ENCODE results near the gene UBE2K. TPM values are rescaled to one million over a fixed set of nuclear protein-coding genes. Genes with fewer than 3 reads are reported as not detected.

UBE2K gene
- polyA plus RNA-seq, 3 donors, result 24.2 to 66.8 (median 50.0) TPM

DNA sequence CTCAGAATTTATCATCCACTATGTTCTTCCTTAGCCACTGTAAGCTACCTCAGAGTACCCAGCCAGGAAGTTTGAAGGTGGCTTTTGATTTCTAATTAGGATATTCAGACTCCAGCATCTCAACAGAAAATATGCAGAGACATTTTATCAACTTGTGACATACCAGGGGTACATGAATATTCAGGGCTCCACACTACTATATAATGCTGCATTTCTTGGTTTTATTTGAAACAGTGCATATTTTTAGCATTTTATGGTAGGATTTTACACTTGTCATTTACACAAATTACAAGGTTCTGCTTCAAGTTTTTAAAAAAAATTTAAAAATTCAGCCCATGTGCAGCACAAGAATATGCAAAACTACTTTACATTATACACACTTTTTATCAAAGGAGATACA lies 124.7 kb downstream of the UBE2K start:
- Histone ChIP-seq H3K4me3 (replicated peaks in 1 of 3; ENCODE audit: low read depth in 2 of 3, low read length in 3 of 3) (no peak overlapping the region), H3K36me3 (replicated peaks in 1 of 2; ENCODE audit: control insufficient read depth in 1 of 2, insufficient read depth in 2 of 2, low read length in 2 of 2) (peaks cover 23 to 49% of the 10 kb centered on the region in 2 donors), H2AFZ (ENCODE audit: insufficient read depth, low read depth, low read length, poor library complexity, severe bottlenecking) (no peak overlapping the region), H3K79me2 (ENCODE audit: insufficient read depth, low read length) (no peaks in the 10 kb centered on the region), H3K9me3 (replicated peaks in 1 of 2; ENCODE audit: control insufficient read depth in 1 of 2, insufficient read depth in 1 of 2, low read length in 2 of 2) (no peaks in the 10 kb centered on the region), H3K27ac (ENCODE audit: low read depth in 1 of 2, low read length in 2 of 2) (no peak overlapping the region), H3K27me3 (ENCODE audit: control insufficient read depth in 2 of 2, insufficient read depth in 2 of 2, low read length in 2 of 2) (no peaks in the 10 kb centered on the region), H3K9ac (ENCODE audit: insufficient read depth, low read length, poor library complexity, severe bottlenecking) (no peak overlapping the region), H3K4me1 (ENCODE audit: control insufficient read depth in 1 of 2, insufficient read depth in 2 of 2, low read length in 2 of 2) (no peaks in the 10 kb centered on the region), H4K20me1 (ENCODE audit: insufficient read depth, low read length) (no peaks in the 10 kb centered on the region), H3K4me2 (replicated peaks; ENCODE audit: extremely low read depth, low read length, poor library complexity, severe bottlenecking) (no peak overlapping the region)
- no peak for DNase-seq
- intact Hi-C loops (cut with micrococcal nuclease), result no loop called here
- H3K4me1 Mint-ChIP-seq, result peaks cover 13% of the 10 kb centered on the region
- no peak overlapping the region for H3K27ac Mint-ChIP-seq
- TF ChIP-seq, protein P1, sequence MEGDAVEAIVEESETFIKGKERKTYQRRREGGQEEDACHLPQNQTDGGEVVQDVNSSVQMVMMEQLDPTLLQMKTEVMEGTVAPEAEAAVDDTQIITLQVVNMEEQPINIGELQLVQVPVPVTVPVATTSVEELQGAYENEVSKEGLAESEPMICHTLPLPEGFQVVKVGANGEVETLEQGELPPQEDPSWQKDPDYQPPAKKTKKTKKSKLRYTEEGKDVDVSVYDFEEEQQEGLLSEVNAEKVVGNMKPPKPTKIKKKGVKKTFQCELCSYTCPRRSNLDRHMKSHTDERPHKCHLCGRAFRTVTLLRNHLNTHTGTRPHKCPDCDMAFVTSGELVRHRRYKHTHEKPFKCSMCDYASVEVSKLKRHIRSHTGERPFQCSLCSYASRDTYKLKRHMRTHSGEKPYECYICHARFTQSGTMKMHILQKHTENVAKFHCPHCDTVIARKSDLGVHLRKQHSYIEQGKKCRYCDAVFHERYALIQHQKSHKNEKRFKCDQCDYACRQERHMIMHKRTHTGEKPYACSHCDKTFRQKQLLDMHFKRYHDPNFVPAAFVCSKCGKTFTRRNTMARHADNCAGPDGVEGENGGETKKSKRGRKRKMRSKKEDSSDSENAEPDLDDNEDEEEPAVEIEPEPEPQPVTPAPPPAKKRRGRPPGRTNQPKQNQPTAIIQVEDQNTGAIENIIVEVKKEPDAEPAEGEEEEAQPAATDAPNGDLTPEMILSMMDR (IDR thresholded peaks at IDR 0.05), result no peak
- no peaks in the 10 kb centered on the region for H3K27me3 Mint-ChIP-seq (ENCODE audit: low read depth in 3 of 3)
- H3K9me3 Mint-ChIP-seq, result no peaks in the 10 kb centered on the region
- H3K36me3 Mint-ChIP-seq, result peaks cover 29 to 39% of the 10 kb centered on the region in 2 donors
- H3K4me3 Mint-ChIP-seq, result no peak overlapping the region

DNA sequence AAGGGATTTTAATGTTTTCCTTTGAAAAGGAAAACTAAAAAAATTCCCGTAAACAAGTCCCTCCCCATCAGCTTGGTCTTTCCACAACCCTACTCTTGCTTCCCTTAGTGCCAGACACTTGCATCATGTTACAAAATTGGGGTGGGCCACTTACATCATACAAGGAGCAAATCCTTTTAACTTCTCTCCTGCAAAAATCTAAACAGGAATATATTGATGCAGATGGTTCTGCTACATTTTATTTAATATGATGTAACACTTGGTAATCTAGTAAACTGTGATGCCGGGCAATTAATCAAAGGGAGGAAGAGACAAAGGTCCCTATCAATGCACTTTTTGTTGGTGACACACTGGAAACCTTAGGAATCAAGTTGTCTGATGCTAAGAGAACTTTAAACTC lies 125.3 kb downstream of the UBE2K start:
- no peaks in the 10 kb centered on the region for H3K9me3 Mint-ChIP-seq
- Histone ChIP-seq H3K9ac (ENCODE audit: insufficient read depth, low read length, poor library complexity, severe bottlenecking) (no peak overlapping the region), H3K4me2 (replicated peaks; ENCODE audit: extremely low read depth, low read length, poor library complexity, severe bottlenecking) (no peak overlapping the region), H3K27me3 (ENCODE audit: control insufficient read depth in 2 of 2, insufficient read depth in 2 of 2, low read length in 2 of 2) (no peaks in the 10 kb centered on the region), H3K79me2 (ENCODE audit: insufficient read depth, low read length) (no peaks in the 10 kb centered on the region), H3K36me3 (replicated peaks in 1 of 2; ENCODE audit: control insufficient read depth in 1 of 2, insufficient read depth in 2 of 2, low read length in 2 of 2) (peaks cover 28 to 54% of the 10 kb centered on the region in 2 donors), H3K9me3 (replicated peaks in 1 of 2; ENCODE audit: control insufficient read depth in 1 of 2, insufficient read depth in 1 of 2, low read length in 2 of 2) (no peaks in the 10 kb centered on the region), H3K4me1 (ENCODE audit: control insufficient read depth in 1 of 2, insufficient read depth in 2 of 2, low read length in 2 of 2) (no peaks in the 10 kb centered on the region), H4K20me1 (ENCODE audit: insufficient read depth, low read length) (no peaks in the 10 kb centered on the region), H3K4me3 (replicated peaks in 1 of 3; ENCODE audit: low read depth in 2 of 3, low read length in 3 of 3) (no peak overlapping the region), H2AFZ (ENCODE audit: insufficient read depth, low read depth, low read length, poor library complexity, severe bottlenecking) (no peak overlapping the region), H3K27ac (ENCODE audit: low read depth in 1 of 2, low read length in 2 of 2) (no peak overlapping the region)
- H3K27ac Mint-ChIP-seq, result peak overlapping the region in 2 of 7 donors; percentile 3 to 38
- DNase-seq, result no peak
- no peaks in the 10 kb centered on the region for H3K27me3 Mint-ChIP-seq (ENCODE audit: low read depth in 3 of 3)
- no CpG with 5 or more reads among the region's 2 CpGs for WGBS (ENCODE audit: insufficient coverage)
- H3K4me3 Mint-ChIP-seq, result no peak overlapping the region
- peaks cover 13% of the 10 kb centered on the region for H3K4me1 Mint-ChIP-seq
- H3K36me3 Mint-ChIP-seq, result peaks cover 33 to 43% of the 10 kb centered on the region in 2 donors
- intact Hi-C loops (cut with micrococcal nuclease), result no loop called here
- TF ChIP-seq, protein P1 (IDR thresholded peaks at IDR 0.05), result no peak
